HCT116 (cell line): ENCODE results near the gene PARVA.

Experiments used
- EZH2 ChIP-seq: fragments of 200-600 bp; sonication (generic); IDR thresholded peaks from 2 replicates; pipeline ENCODE4 v1.6.1; 2017; ENCODE audit warnings: antibody characterized with exemption, mixed run types
- POLR2A ChIP-seq: IDR thresholded peaks from 2 replicates; pipeline ENCODE4 v1.7.0; 2011; ENCODE audit warnings: borderline replicate concordance; ENCODE audit not compliant: insufficient read depth, insufficient read length; ENCODE audit errors: extremely low read depth
- POLR2AphosphoS5 ChIP-seq: IDR thresholded peaks from 2 replicates; pipeline ENCODE4 v1.6.1; 2011; ENCODE audit warnings: mild to moderate bottlenecking, low read depth, low read length, moderate library complexity
- TF ChIP-seq, protein P1 (sequence below): IDR thresholded peaks from 2 replicates; pipeline ENCODE4 v1.6.1; 2011; ENCODE audit warnings: mild to moderate bottlenecking, low read length, moderate library complexity; ENCODE audit not compliant: insufficient replicate concordance; ENCODE audit errors: extremely low read depth

DNA sequence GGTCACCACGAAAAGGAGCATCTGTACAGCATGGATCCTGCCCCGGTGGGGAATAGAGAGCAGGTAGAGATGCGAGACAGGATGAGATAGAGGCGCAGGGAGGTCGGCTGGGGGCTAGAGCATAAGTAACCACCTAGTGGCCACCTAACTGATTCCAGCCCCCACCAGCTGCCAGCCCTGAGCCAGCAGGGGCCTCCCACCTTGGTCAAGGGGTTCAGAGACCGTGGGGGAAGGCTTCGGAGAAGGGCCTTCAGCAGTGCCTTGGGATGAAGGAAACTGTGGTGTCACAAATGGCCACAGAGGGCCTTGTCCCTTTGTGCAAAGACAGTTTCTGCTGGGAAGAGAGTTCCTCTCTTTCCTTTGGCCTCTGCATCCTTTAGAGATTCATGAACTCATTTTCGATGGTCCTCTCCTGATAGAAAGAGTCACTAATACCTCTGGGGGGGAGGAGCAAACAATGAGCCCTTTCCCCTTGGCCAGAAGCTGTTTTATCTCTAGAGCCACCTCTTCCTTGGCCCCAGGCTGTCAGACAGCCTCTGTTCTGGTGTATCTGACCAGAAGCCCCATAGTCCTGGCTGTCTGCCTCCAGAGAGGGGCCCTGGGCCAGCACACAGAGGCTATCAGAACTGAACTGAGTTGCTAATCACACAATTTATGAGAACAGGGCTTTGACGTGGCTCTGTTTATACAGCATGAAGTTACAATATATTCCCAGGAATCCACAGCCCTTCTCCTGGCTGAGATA, 146.0 kb downstream of the PARVA start:
- TF ChIP-seq POLR2AphosphoS5 (no peak), POLR2A (no peak), EZH2 (no peak)
- TF ChIP-seq, protein P1, sequence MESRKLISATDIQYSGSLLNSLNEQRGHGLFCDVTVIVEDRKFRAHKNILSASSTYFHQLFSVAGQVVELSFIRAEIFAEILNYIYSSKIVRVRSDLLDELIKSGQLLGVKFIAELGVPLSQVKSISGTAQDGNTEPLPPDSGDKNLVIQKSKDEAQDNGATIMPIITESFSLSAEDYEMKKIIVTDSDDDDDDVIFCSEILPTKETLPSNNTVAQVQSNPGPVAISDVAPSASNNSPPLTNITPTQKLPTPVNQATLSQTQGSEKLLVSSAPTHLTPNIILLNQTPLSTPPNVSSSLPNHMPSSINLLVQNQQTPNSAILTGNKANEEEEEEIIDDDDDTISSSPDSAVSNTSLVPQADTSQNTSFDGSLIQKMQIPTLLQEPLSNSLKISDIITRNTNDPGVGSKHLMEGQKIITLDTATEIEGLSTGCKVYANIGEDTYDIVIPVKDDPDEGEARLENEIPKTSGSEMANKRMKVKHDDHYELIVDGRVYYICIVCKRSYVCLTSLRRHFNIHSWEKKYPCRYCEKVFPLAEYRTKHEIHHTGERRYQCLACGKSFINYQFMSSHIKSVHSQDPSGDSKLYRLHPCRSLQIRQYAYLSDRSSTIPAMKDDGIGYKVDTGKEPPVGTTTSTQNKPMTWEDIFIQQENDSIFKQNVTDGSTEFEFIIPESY: no peak
